ENCODE results near the gene TXNRD1. TPM values are rescaled to one million over a fixed set of nuclear protein-coding genes. Genes with fewer than 3 reads are reported as not detected.

TXNRD1 gene
- total RNA-seq, 2 donors from 2014 or later = 87.6 to 115 TPM

GRCh38 chr12:104230304-104231095 lies 14.9 kb downstream of the TXNRD1 start:
- 81% methylated on average over 8 of the region's 8 CpGs for WGBS
- H3K9me3 ChIP-seq = no peaks in the 10 kb centered on the region
- no peaks in the 10 kb centered on the region for H3K36me3 ChIP-seq
- no peaks in the 10 kb centered on the region for H3K4me1 ChIP-seq (replicated peaks)
- DNase-seq (ENCODE audit: low spot score) = no peak
- no peak overlapping the region for H3K27ac ChIP-seq
- TF ChIP-seq CTCF (IDR thresholded peaks at IDR 0.05) = no peak
- no peak for TF ChIP-seq POLR2A (IDR thresholded peaks at IDR 0.05)
- TF ChIP-seq POLR2AphosphoS5 (IDR thresholded peaks at IDR 0.05) = no peak
- H3K27me3 ChIP-seq (replicated peaks; ENCODE audit: insufficient read depth) = no peaks in the 10 kb centered on the region
- H3K4me3 ChIP-seq = no peak overlapping the region
- intact Hi-C loops (cut with DNase I) = no loop called here

- no peak overlapping the region for H3K4me3 ChIP-seq
- no peak for DNase-seq (ENCODE audit: low spot score)
- H3K27me3 ChIP-seq (replicated peaks; ENCODE audit: insufficient read depth) = no peaks in the 10 kb centered on the region
- H3K9me3 ChIP-seq = no peaks in the 10 kb centered on the region
- TF ChIP-seq POLR2AphosphoS5 (IDR thresholded peaks at IDR 0.05) (no peak), POLR2A (IDR thresholded peaks at IDR 0.05) (no peak), CTCF (IDR thresholded peaks at IDR 0.05) (no peak)
- no peak overlapping the region for H3K27ac ChIP-seq
- H3K36me3 ChIP-seq = no peaks in the 10 kb centered on the region
- intact Hi-C loops (cut with DNase I) = no loop called here
- 90% methylated on average over 6 of the region's 6 CpGs for WGBS
- H3K4me1 ChIP-seq (replicated peaks) = no peaks in the 10 kb centered on the region
Measured at GRCh38 chr12:104232609-104233280, 17.2 kb downstream of the TXNRD1 start.

- no peak for TF ChIP-seq CTCF (IDR thresholded peaks at IDR 0.05)
Measured at GRCh38 chr12:104234926-104235499, 19.4 kb downstream of the TXNRD1 start.

GRCh38 chr12:104237930-104238329 lies 22.4 kb downstream of the TXNRD1 start:
- Histone ChIP-seq H3K27me3 (replicated peaks; ENCODE audit: insufficient read depth) (no peaks in the 10 kb centered on the region), H3K9me3 (no peaks in the 10 kb centered on the region), H3K27ac (no peak overlapping the region), H3K36me3 (no peaks in the 10 kb centered on the region), H3K4me3 (no peak overlapping the region), H3K4me1 (replicated peaks) (no peaks in the 10 kb centered on the region)
- TF ChIP-seq POLR2A (IDR thresholded peaks at IDR 0.05) (no peak), CTCF (IDR thresholded peaks at IDR 0.05) (no peak), POLR2AphosphoS5 (IDR thresholded peaks at IDR 0.05) (no peak)
- 89% methylated on average over 8 of the region's 8 CpGs for WGBS
- intact Hi-C loops (cut with DNase I) = no loop called here
- no peak for DNase-seq (ENCODE audit: low spot score)

More at GRCh38 chr12:104234926-104235499, 19.4 kb downstream of the TXNRD1 start:
- H3K4me3 ChIP-seq = no peak overlapping the region
- 82% methylated on average over 7 of the region's 7 CpGs for WGBS
- no peak for DNase-seq (ENCODE audit: low spot score)
- no peaks in the 10 kb centered on the region for H3K36me3 ChIP-seq
- H3K27ac ChIP-seq = no peak overlapping the region
- H3K9me3 ChIP-seq = no peaks in the 10 kb centered on the region
- no peaks in the 10 kb centered on the region for H3K4me1 ChIP-seq (replicated peaks)
- intact Hi-C loops (cut with DNase I) = no loop called here
- no peaks in the 10 kb centered on the region for H3K27me3 ChIP-seq (replicated peaks; ENCODE audit: insufficient read depth)

Data from prostate gland (tissue), 2 donors.